Endothelial cell of umbilical vein (primary cell): Measurements from ENCODE around the gene CPNE1. TPM values are rescaled to one million over a fixed set of nuclear protein-coding genes. Genes with fewer than 3 reads are reported as not detected.

ENCODE experiments used
- BruUV-seq: library from RNA; stranded (reverse); fragments of 400-500 nt; replicated peaks from 2 replicates; lab custom pipeline; 2021; lab: Mats Ljungman, UMichigan
- CTCF ChIA-PET: fragments of 300-600, 350-600 bp; sonication (Branson Sonifier 250); formaldehyde crosslinking; loops from one replicate; lab custom pipeline; 2021; ENCODE audit warnings: antibody characterized with exemption, inconsistent platforms; lab: Charles Lee
- POLR2A ChIA-PET: fragments of 300-600, 350-600 bp; sonication (Branson Sonifier 250); formaldehyde crosslinking; loops from one replicate; lab custom pipeline; 2021; ENCODE audit warnings: antibody characterized with exemption, inconsistent platforms; lab: Charles Lee
- DNase-seq: peaks from one replicate; pipeline ENCODE4 v3.0.0-alpha.2; 2011; ENCODE audit warnings: low read depth, low spot score
- FAIRE-seq: peaks from 2 replicates; lab custom pipeline; 2011; peaks lifted over from hg19 to GRCh38; lab: Jason Lieb, UNC
- H2AFZ ChIP-seq: 2 replicates; pipeline ENCODE4 v1.6.0; 2012; ENCODE audit warnings: low read depth, low read length, control low read depth, inconsistent platforms
- H3K27ac ChIP-seq: 2 replicates; pipeline ENCODE4 v1.5.1; 2011; ENCODE audit warnings: low read depth, mild to moderate bottlenecking, control low read depth, low read length, moderate library complexity; ENCODE audit not compliant: insufficient read depth
- H3K27me3 ChIP-seq, 2 experiments: 2 replicates each; pipeline versions ENCODE4 v1.6.0 to v1.6.1; 2011; ENCODE audit warnings: low read length in 2 of 2, mixed read lengths in 1 of 2; ENCODE audit not compliant: control insufficient read depth in 2 of 2, insufficient read depth in 2 of 2
- H3K36me3 ChIP-seq, 2 experiments: 2 replicates in 1 of 2; 3 replicates in 1 of 2; pipeline ENCODE4 v1.5.1; 2011; ENCODE audit warnings: low read length in 2 of 2, mild to moderate bottlenecking in 1 of 2, moderate library complexity in 1 of 2; ENCODE audit not compliant: control insufficient read depth in 2 of 2, insufficient read depth in 2 of 2; ENCODE audit errors: extremely low read depth in 1 of 2
- H3K4me1 ChIP-seq: 3 replicates; pipeline ENCODE4 v1.5.1; 2011; ENCODE audit warnings: mild to moderate bottlenecking, low read length; ENCODE audit not compliant: control insufficient read depth, insufficient read depth; ENCODE audit errors: extremely low read depth
- H3K4me2 ChIP-seq: 2 replicates; pipeline ENCODE4 v1.6.1; 2011; ENCODE audit warnings: low read length, control low read depth, mixed read lengths; ENCODE audit not compliant: insufficient read depth
- H3K4me3 ChIP-seq, 3 experiments: fragments of 200-600 bp in 1 of 3; sonication (generic), shearing (Covaris generic) in 1 of 3; replicated peaks in 1 of 3; 2 replicates each; pipeline ENCODE4 v1.5.1; 2011 to 2016; ENCODE audit warnings: control low read depth in 3 of 3, low read length in 3 of 3, mild to moderate bottlenecking in 2 of 3, inconsistent platforms in 1 of 3, low read depth in 1 of 3, moderate library complexity in 1 of 3; ENCODE audit not compliant: insufficient read depth in 1 of 3
- H3K79me2 ChIP-seq: 2 replicates; pipeline ENCODE4 v1.6.0; 2012; ENCODE audit warnings: low read length, inconsistent platforms; ENCODE audit not compliant: control insufficient read depth, insufficient read depth
- H3K9ac ChIP-seq: replicated peaks from 2 replicates; pipeline ENCODE3; 2011; ENCODE audit warnings: low read length, control low read depth; ENCODE audit not compliant: insufficient read depth; ENCODE audit errors: extremely low read depth
- H3K9me1 ChIP-seq: replicated peaks from 3 replicates; pipeline ENCODE4 v1.6.0; 2011; ENCODE audit warnings: mild to moderate bottlenecking, low read length; ENCODE audit not compliant: control insufficient read depth, insufficient read depth; ENCODE audit errors: extremely low read depth
- H3K9me3 ChIP-seq: replicated peaks from 2 replicates; pipeline ENCODE4 v1.5.1; 2012; ENCODE audit warnings: low read length, inconsistent platforms; ENCODE audit not compliant: control insufficient read depth, insufficient read depth
- H4K20me1 ChIP-seq: replicated peaks from 2 replicates; pipeline ENCODE3; 2011; ENCODE audit warnings: mild to moderate bottlenecking, low read length; ENCODE audit not compliant: control insufficient read depth, insufficient read depth; ENCODE audit errors: extremely low read depth
- EZH2 ChIP-seq: IDR thresholded peaks from 2 replicates; pipeline ENCODE4 v1.6.1; 2012; ENCODE audit warnings: borderline replicate concordance, low read depth, mild to moderate bottlenecking, moderate library complexity, low read length, inconsistent platforms; ENCODE audit not compliant: severe bottlenecking
- FOS ChIP-seq: IDR thresholded peaks from 2 replicates; pipeline ENCODE4 v1.6.1; 2011; ENCODE audit warnings: mild to moderate bottlenecking, low read length, moderate library complexity, borderline replicate concordance; ENCODE audit not compliant: insufficient read depth
- GATA2 ChIP-seq: IDR thresholded peaks from 2 replicates; pipeline ENCODE4 v1.7.0; 2011; ENCODE audit warnings: low read depth, mild to moderate bottlenecking, moderate library complexity, mixed read lengths, low read length; ENCODE audit not compliant: insufficient read length, insufficient read depth
- JUN ChIP-seq: IDR thresholded peaks from 2 replicates; pipeline ENCODE4 v1.6.1; 2011; ENCODE audit warnings: borderline replicate concordance, low read depth; ENCODE audit not compliant: insufficient read length, insufficient read depth
- MYC ChIP-seq: IDR thresholded peaks from one replicate; pipeline ENCODE4 v1.6.1; 2011; ENCODE audit warnings: mild to moderate bottlenecking, low read depth, low read length
- POLR2A ChIP-seq: IDR thresholded peaks from 2 replicates; pipeline ENCODE4 v1.6.1; 2012; ENCODE audit warnings: low read depth, mild to moderate bottlenecking, control low read depth, low read length
- POLR2AphosphoS5 ChIP-seq: IDR thresholded peaks from 2 replicates; pipeline ENCODE4 v1.6.1; 2012; ENCODE audit warnings: low read depth, mild to moderate bottlenecking, control low read depth, low read length, moderate library complexity; ENCODE audit not compliant: insufficient read depth
- dilution Hi-C: fragments of 300-500 bp; cut with MboI; formaldehyde crosslinking; loops from one replicate; pipeline ENCODE4 v1.15.0; 2019; ENCODE audit warnings: low sequenced_read_pairs; ENCODE audit not compliant: extremely low pct_ligation_motif_present
- intact Hi-C: fragments of 100-400 bp; cut with micrococcal nuclease; formaldehyde crosslinking; loops from one replicate; pipeline ENCODE4 v1.10.0; 2022
- polyA plus RNA-seq, 4 experiments: library from polyadenylated mRNA; depleted of rRNA in 3 of 4; stranded (reverse) in 3 of 4; unstranded in 1 of 4; fragments of >200 nt; gene quantifications; 2 replicates each; pipeline versions ENCODE4 v1.2.1 to v1.2.3, GENCODE V29; 2011 to 2012; ENCODE audit warnings: missing spikeins in 1 of 4
- total RNA-seq: library from RNA; stranded (reverse); gene quantifications from 2 replicates; pipeline ENCODE4 v1.2.3, GENCODE V29; 2021
- TF ChIP-seq, protein P1 (sequence below), 2 donors: IDR thresholded peaks; 1 replicate in 1 of 2; 2 replicates in 1 of 2; pipeline ENCODE4 v1.5.1; 2011; ENCODE audit warnings: low read length in 2 of 2, mild to moderate bottlenecking in 2 of 2, moderate library complexity in 2 of 2, control low read depth in 1 of 2, inconsistent platforms in 1 of 2, low read depth in 1 of 2; ENCODE audit not compliant: insufficient read depth in 1 of 2; ENCODE audit errors: extremely low read depth in 1 of 2
- TF ChIP-seq, protein P2 (sequence below): IDR thresholded peaks from 2 replicates; pipeline ENCODE4 v1.6.1; 2011; ENCODE audit not compliant: insufficient read depth, insufficient read length

The CPNE1 gene
- total and polyA plus RNA-seq, 2 donors (not counting 3 experiments of a cell fraction or from before 2014, with no cell fraction given), result 244 to 316 TPM

DNA sequence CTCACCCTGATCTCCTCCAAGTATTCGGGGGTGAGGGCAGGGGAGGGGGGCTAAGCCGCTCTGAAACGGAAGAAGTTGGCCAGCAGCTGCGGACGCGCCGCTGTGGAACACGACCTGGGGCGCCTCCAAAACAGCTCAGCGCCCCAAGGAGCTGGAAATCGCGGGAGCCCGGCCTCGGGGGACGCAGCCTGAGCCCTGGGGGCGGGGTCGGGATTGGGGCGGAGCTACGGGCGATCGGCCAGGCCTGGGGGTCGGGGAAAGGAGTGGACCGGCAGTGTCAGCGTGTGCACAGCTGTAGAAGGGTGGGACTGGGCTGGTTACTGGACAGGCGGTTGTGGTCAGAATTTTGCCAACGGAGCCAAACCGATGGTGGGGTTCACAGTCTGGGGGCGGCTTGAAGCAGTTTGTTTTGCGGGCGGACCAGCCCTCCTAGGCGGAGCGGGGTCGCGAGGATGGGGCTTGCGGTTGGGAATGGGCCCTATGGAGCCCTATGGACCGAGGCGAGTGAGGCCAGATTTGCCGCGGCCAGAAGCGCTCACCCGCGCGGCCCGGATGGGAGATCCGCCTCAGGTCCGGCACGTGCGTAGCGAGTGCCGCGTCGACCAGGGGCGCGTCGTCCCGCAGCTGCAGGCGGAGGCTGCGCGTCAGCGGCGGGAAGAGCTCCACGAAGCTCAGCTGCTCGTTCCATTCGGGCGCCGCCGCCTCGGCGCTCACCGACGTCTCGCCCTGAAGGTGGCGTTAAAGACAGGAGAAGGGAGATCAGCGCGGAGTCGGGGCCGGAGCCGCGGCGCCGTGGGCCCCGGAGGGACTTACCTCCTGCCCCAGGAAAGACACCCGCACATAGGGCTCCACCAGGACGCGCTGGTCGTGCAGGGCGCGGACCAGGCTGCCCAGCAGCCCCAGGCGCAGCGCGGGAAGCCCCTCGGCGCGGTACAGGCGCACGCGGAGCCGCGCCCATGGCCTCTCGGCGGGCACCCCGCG lies 63.4 kb downstream of the CPNE1 start:
- DNase-seq, result peak; percentile 79
- POLR2A ChIA-PET, result no interaction called here

More for the DNA sequence above, 63.4 kb downstream of the CPNE1 start:
- CTCF ChIA-PET, result interaction anchor here (0.8 to 2.1 kb wide), 9 partner anchors 10 to 353 kb away, joined by 3 to 28 read pairs (median 3); partner anchors contain the start of genes SCAND1 and SPAG4
- H3K4me2 ChIP-seq, result peak overlapping the region; percentile 71
- H3K9me3 ChIP-seq, result no peaks in the 10 kb centered on the region
- peaks cover 8% of the 10 kb centered on the region for H3K4me1 ChIP-seq
- dilution Hi-C loops, result no loop called here
- intact Hi-C loops, result loop anchor here (2.0 to 5.0 kb wide), 3 partner anchors 16 to 139 kb away; partner anchors contain the start of genes NFS1 and ROMO1
- FAIRE-seq, result peak; percentile 86
- H2AFZ ChIP-seq, result peak overlapping the region; percentile 90
- H3K27ac ChIP-seq, result no peak overlapping the region
- no peaks in the 10 kb centered on the region for H3K9me1 ChIP-seq
- no peaks in the 10 kb centered on the region for H4K20me1 ChIP-seq
- H3K9ac ChIP-seq, result no peak overlapping the region
- peaks cover 13 to 15% of the 10 kb centered on the region in 2 experiments for H3K27me3 ChIP-seq
- H3K79me2 ChIP-seq, result no peaks in the 10 kb centered on the region
- TF ChIP-seq, protein P1, sequence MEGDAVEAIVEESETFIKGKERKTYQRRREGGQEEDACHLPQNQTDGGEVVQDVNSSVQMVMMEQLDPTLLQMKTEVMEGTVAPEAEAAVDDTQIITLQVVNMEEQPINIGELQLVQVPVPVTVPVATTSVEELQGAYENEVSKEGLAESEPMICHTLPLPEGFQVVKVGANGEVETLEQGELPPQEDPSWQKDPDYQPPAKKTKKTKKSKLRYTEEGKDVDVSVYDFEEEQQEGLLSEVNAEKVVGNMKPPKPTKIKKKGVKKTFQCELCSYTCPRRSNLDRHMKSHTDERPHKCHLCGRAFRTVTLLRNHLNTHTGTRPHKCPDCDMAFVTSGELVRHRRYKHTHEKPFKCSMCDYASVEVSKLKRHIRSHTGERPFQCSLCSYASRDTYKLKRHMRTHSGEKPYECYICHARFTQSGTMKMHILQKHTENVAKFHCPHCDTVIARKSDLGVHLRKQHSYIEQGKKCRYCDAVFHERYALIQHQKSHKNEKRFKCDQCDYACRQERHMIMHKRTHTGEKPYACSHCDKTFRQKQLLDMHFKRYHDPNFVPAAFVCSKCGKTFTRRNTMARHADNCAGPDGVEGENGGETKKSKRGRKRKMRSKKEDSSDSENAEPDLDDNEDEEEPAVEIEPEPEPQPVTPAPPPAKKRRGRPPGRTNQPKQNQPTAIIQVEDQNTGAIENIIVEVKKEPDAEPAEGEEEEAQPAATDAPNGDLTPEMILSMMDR (IDR thresholded peaks at IDR 0.05; ENCODE audit: extremely low read depth in 1 of 2, insufficient read depth in 1 of 2, low read depth in 1 of 2, low read length in 2 of 2), result peak; percentile 26 to 52
- TF ChIP-seq POLR2A (no peak), POLR2AphosphoS5 (peak; percentile 42), EZH2 (peak; percentile 59), MYC (no peak), GATA2 (no peak), FOS (no peak), JUN (no peak)
- TF ChIP-seq, protein P2, sequence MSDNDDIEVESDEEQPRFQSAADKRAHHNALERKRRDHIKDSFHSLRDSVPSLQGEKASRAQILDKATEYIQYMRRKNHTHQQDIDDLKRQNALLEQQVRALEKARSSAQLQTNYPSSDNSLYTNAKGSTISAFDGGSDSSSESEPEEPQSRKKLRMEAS, result peak; percentile 93
- BruUV-seq, result no TSS peak
- H3K36me3 ChIP-seq, result no peaks in the 10 kb centered on the region
- peak overlapping the region; percentile 1 to 21 (median 2) for H3K4me3 ChIP-seq
